ENCODE data around the gene NEGR1. TPM values are rescaled to one million over a fixed set of nuclear protein-coding genes. Genes with fewer than 3 reads are reported as not detected.

NEGR1 gene
- total RNA-seq, 4 donors from 2014 or later = 4.1 to 12.4 (median 10.2) TPM

GRCh38 chr1:72288886-72289285 lies 6.5 kb upstream of the NEGR1 start:
- intact Hi-C loops (cut with DNase I) = no loop called here

GRCh38 chr1:72286401-72286800 lies 4.1 kb upstream of the NEGR1 start:
- no peaks in the 10 kb centered on the region for H3K27me3 ChIP-seq
- WGBS, 2 donors = 77 to 85% methylated on average over 4 of the region's 4 CpGs

More at GRCh38 chr1:72288886-72289285, 6.5 kb upstream of the NEGR1 start:
- Histone ChIP-seq H3K9me3 (no peaks in the 10 kb centered on the region), H3K4me3 (replicated peaks in 1 of 3) (no peak overlapping the region), H3K4me1 (peaks cover 0 to 6% of the 10 kb centered on the region in 2 donors), H3K36me3 (no peaks in the 10 kb centered on the region), H3K27ac (no peak overlapping the region), H3K27me3 (no peaks in the 10 kb centered on the region)
- no peak for DNase-seq
- TF ChIP-seq CTCF (IDR thresholded peaks at IDR 0.05) (no peak), POLR2A (IDR thresholded peaks at IDR 0.05) (no peak)

GRCh38 chr1:72285074-72285425 lies 2.7 kb upstream of the NEGR1 start:
- no peak for DNase-seq
- H3K4me1 ChIP-seq = peaks cover 0 to 6% of the 10 kb centered on the region in 2 donors
- H3K27me3 ChIP-seq = no peaks in the 10 kb centered on the region
- no peak overlapping the region for H3K27ac ChIP-seq
- H3K4me3 ChIP-seq (replicated peaks in 1 of 3) = no peak overlapping the region
- H3K36me3 ChIP-seq = no peaks in the 10 kb centered on the region
- TF ChIP-seq CTCF (IDR thresholded peaks at IDR 0.05) (no peak), POLR2A (IDR thresholded peaks at IDR 0.05) (no peak)
- WGBS, 2 donors = 10 to 26% methylated on average over 3 of the region's 3 CpGs
- intact Hi-C loops (cut with DNase I) = no loop called here
- H3K9me3 ChIP-seq = no peaks in the 10 kb centered on the region

More at GRCh38 chr1:72286401-72286800, 4.1 kb upstream of the NEGR1 start:
- intact Hi-C loops (cut with DNase I) = no loop called here
- H3K36me3 ChIP-seq = no peaks in the 10 kb centered on the region
- H3K4me1 ChIP-seq = peaks cover 0 to 6% of the 10 kb centered on the region in 2 donors
- DNase-seq = no peak
- no peak overlapping the region for H3K4me3 ChIP-seq (replicated peaks in 1 of 3)
- H3K27ac ChIP-seq = no peak overlapping the region
- TF ChIP-seq CTCF (IDR thresholded peaks at IDR 0.05) (no peak), POLR2A (IDR thresholded peaks at IDR 0.05) (no peak)
- no peaks in the 10 kb centered on the region for H3K9me3 ChIP-seq

- intact Hi-C loops (cut with DNase I) = no loop called here
- H3K4me3 ChIP-seq (replicated peaks in 1 of 3) = peak overlapping the region; percentile 37 to 64 (median 49)
- no peaks in the 10 kb centered on the region for H3K27me3 ChIP-seq
- H3K27ac ChIP-seq = peak overlapping the region; percentile 84 to 94 (median 88)
- TF ChIP-seq POLR2A (IDR thresholded peaks at IDR 0.05) (no peak), CTCF (IDR thresholded peaks at IDR 0.05) (peak in 1 of 6 experiments; percentile 7)
- DNase-seq = peak; percentile 60 to 66
- peaks cover 0 to 6% of the 10 kb centered on the region in 2 donors for H3K4me1 ChIP-seq
- WGBS, 2 donors = 3 to 4% methylated on average over 23 to 24 of the region's 24 CpGs
- H3K36me3 ChIP-seq = no peaks in the 10 kb centered on the region
- no peaks in the 10 kb centered on the region for H3K9me3 ChIP-seq
These were observed 2.2 kb upstream of the NEGR1 start for GRCh38 chr1:72284348-72285073.

GRCh38 chr1:72284084-72284347 lies 1.7 kb upstream of the NEGR1 start:
- DNase-seq = no peak
- intact Hi-C loops (cut with DNase I) = no loop called here
- WGBS, 2 donors = 1 to 2% methylated on average over 7 of the region's 7 CpGs

More at GRCh38 chr1:72284084-72284347, 1.7 kb upstream of the NEGR1 start:
- H3K4me1 ChIP-seq = peaks cover 0 to 6% of the 10 kb centered on the region in 2 donors
- H3K27ac ChIP-seq = peak overlapping the region; percentile 84 to 94 (median 88)
- TF ChIP-seq POLR2A (IDR thresholded peaks at IDR 0.05) (no peak), CTCF (IDR thresholded peaks at IDR 0.05) (no peak)
- H3K4me3 ChIP-seq (replicated peaks in 1 of 3) = peak overlapping the region; percentile 37 to 64 (median 49)
- H3K36me3 ChIP-seq = no peaks in the 10 kb centered on the region
- no peaks in the 10 kb centered on the region for H3K9me3 ChIP-seq
- H3K27me3 ChIP-seq = no peaks in the 10 kb centered on the region

Data from thyroid gland (tissue), 4 donors.